DND-41 (cell line): ENCODE data around the gene HP.

Experiments used
- EZH2 ChIP-seq: IDR thresholded peaks from 3 replicates; pipeline ENCODE4 v1.6.1; 2012; ENCODE audit warnings: borderline replicate concordance, low read depth, mild to moderate bottlenecking, moderate library complexity, low read length, inconsistent platforms; ENCODE audit not compliant: severe bottlenecking
- TF ChIP-seq, protein P1 (sequence below): IDR thresholded peaks from 2 replicates; pipeline ENCODE4 v1.5.1; 2012; ENCODE audit warnings: borderline replicate concordance, low read length, moderate library complexity, mild to moderate bottlenecking; ENCODE audit not compliant: poor library complexity, severe bottlenecking; ENCODE audit errors: extremely low read depth

DNA sequence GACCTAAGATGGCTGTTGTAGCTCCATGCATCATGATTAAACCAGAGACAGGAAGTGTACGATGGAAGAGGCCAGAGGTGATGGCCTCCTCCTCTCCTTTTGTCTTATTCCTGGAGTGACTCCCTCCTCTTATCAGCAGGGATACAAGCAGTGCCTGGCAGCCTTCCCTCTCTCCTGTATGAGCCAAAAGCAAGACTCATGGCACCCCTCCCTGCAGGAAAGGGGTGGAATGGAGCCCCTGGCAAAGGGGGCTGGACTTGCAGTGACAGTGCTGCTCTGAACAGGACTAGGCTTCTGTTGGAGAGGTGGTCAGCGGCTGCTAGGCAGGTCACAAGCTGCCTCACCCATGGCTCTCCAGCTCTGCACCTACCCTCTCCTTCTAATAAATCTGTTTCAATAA, 30.7 kb downstream of the HP start:
- TF ChIP-seq, protein P1, sequence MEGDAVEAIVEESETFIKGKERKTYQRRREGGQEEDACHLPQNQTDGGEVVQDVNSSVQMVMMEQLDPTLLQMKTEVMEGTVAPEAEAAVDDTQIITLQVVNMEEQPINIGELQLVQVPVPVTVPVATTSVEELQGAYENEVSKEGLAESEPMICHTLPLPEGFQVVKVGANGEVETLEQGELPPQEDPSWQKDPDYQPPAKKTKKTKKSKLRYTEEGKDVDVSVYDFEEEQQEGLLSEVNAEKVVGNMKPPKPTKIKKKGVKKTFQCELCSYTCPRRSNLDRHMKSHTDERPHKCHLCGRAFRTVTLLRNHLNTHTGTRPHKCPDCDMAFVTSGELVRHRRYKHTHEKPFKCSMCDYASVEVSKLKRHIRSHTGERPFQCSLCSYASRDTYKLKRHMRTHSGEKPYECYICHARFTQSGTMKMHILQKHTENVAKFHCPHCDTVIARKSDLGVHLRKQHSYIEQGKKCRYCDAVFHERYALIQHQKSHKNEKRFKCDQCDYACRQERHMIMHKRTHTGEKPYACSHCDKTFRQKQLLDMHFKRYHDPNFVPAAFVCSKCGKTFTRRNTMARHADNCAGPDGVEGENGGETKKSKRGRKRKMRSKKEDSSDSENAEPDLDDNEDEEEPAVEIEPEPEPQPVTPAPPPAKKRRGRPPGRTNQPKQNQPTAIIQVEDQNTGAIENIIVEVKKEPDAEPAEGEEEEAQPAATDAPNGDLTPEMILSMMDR = no peak
- no peak for TF ChIP-seq EZH2
